ENCODE measurements around the gene ZBTB39. TPM values are rescaled to one million over a fixed set of nuclear protein-coding genes. Genes with fewer than 3 reads are reported as not detected.

Gene ZBTB39
- total RNA-seq, 1 experiment from 2014 or later, result 10.7 TPM

GRCh38 chr12:57048423-57049118, 42.2 kb upstream of the ZBTB39 start:
- H3K36me3 ChIP-seq (ENCODE audit: insufficient read depth, low read length), result no peaks in the 10 kb centered on the region
- no peak overlapping the region for H3K4me2 ChIP-seq (ENCODE audit: low read depth, low read length, poor library complexity, severe bottlenecking)
- no peak overlapping the region for H3K9ac ChIP-seq (ENCODE audit: low read length)
- no peak overlapping the region for H3K4me3 ChIP-seq (ENCODE audit: low read length)
- peaks cover 8% of the 10 kb centered on the region for H3K4me1 ChIP-seq (ENCODE audit: low read length)
- H3K27ac ChIP-seq (ENCODE audit: low read length), result no peak overlapping the region
- H3K9me3 ChIP-seq (ENCODE audit: low read length), result no peaks in the 10 kb centered on the region
- H4K20me1 ChIP-seq (ENCODE audit: insufficient read depth, low read depth, low read length), result no peaks in the 10 kb centered on the region
- H3K79me2 ChIP-seq (ENCODE audit: low read length), result no peaks in the 10 kb centered on the region
- no peak for DNase-seq
- H3K27me3 ChIP-seq (ENCODE audit: low read length), result no peaks in the 10 kb centered on the region
- no peak overlapping the region for H2AFZ ChIP-seq (ENCODE audit: low read length)
- H3K9me2 ChIP-seq (replicated peaks; ENCODE audit: insufficient read depth, low read length), result no peaks in the 10 kb centered on the region

DNA sequence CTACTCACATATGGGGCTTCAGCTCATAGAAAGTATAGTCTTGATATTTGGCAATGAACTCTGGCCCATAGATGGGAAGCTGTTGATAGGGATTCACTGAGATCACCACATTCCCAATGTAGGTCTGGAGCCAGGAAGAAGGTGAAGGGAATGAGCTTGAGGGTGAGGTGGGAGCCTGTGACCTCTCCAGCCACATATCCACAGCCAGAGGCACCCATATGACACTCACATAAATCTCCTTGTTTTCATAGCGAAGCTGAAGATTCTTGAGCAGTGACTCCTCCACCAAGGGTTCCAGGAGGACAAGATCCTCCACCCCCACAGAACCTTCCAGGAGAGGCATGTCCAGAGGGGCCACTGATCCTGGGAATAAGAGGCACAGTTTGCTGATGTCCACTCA, 41.6 kb upstream of the ZBTB39 start:
- no peaks in the 10 kb centered on the region for H3K9me3 ChIP-seq (ENCODE audit: low read length)
- H3K9ac ChIP-seq (ENCODE audit: low read length), result no peak overlapping the region
- no peaks in the 10 kb centered on the region for H3K27me3 ChIP-seq (ENCODE audit: low read length)
- H3K27ac ChIP-seq (ENCODE audit: low read length), result no peak overlapping the region
- H3K4me1 ChIP-seq (ENCODE audit: low read length), result peaks cover 8% of the 10 kb centered on the region
- no peak overlapping the region for H3K4me2 ChIP-seq (ENCODE audit: low read depth, low read length, poor library complexity, severe bottlenecking)
- no peak for DNase-seq
- no peaks in the 10 kb centered on the region for H3K36me3 ChIP-seq (ENCODE audit: insufficient read depth, low read length)
- H3K79me2 ChIP-seq (ENCODE audit: low read length), result no peaks in the 10 kb centered on the region
- H3K4me3 ChIP-seq (ENCODE audit: low read length), result no peak overlapping the region
- H3K9me2 ChIP-seq (replicated peaks; ENCODE audit: insufficient read depth, low read length), result no peaks in the 10 kb centered on the region
- no peak overlapping the region for H2AFZ ChIP-seq (ENCODE audit: low read length)
- H4K20me1 ChIP-seq (ENCODE audit: insufficient read depth, low read depth, low read length), result no peaks in the 10 kb centered on the region

GRCh38 chr12:57046947-57047890, 40.9 kb upstream of the ZBTB39 start:
- no peaks in the 10 kb centered on the region for H3K9me2 ChIP-seq (replicated peaks; ENCODE audit: insufficient read depth, low read length)
- DNase-seq, result no peak
- H3K27me3 ChIP-seq (ENCODE audit: low read length), result no peaks in the 10 kb centered on the region
- H3K4me2 ChIP-seq (ENCODE audit: low read depth, low read length, poor library complexity, severe bottlenecking), result no peak overlapping the region
- H3K9ac ChIP-seq (ENCODE audit: low read length), result no peak overlapping the region
- no peaks in the 10 kb centered on the region for H4K20me1 ChIP-seq (ENCODE audit: insufficient read depth, low read depth, low read length)
- H3K36me3 ChIP-seq (ENCODE audit: insufficient read depth, low read length), result no peaks in the 10 kb centered on the region
- no peak overlapping the region for H3K27ac ChIP-seq (ENCODE audit: low read length)
- peaks cover 8% of the 10 kb centered on the region for H3K4me1 ChIP-seq (ENCODE audit: low read length)
- no peaks in the 10 kb centered on the region for H3K79me2 ChIP-seq (ENCODE audit: low read length)
- no peak overlapping the region for H3K4me3 ChIP-seq (ENCODE audit: low read length)
- H2AFZ ChIP-seq (ENCODE audit: low read length), result no peak overlapping the region
- H3K9me3 ChIP-seq (ENCODE audit: low read length), result no peaks in the 10 kb centered on the region

DNA sequence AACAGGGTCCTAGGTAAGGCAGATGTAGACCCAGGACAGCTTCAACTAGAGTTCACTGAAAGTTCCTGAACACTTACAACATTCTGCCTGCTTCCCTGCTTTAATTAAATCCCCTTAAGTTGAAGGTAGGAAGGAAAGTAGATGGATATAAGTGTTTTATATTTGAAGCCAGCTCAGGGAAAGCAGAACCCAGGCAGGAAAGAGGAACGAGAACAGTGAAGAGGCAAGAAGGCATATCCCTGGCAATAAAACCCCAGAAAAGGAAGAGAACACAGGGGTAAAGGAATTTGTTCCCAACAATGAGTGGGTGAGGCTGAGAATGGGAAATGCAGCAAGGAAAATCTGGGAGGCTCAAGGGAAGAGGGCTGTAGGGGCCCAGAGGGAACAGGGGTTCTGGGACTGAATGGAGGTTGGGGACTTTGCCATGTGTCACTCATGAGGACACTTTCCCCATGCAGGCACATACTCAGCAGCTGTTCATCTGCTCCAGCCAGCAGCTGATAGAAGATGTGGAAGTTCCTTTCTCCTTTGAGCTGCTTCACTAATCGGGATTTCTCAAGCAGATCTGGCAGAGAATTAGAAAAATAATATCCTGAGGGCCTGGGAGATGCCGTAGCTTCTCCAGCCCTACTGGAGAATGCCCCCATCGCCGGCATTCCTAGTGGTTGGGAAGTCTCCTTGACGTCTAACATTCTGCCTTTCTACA, 39.9 kb upstream of the ZBTB39 start:
- Histone ChIP-seq H3K9ac (ENCODE audit: low read length) (no peak overlapping the region), H3K4me2 (ENCODE audit: low read depth, low read length, poor library complexity, severe bottlenecking) (no peak overlapping the region), H3K9me2 (replicated peaks; ENCODE audit: insufficient read depth, low read length) (no peaks in the 10 kb centered on the region), H3K27me3 (ENCODE audit: low read length) (no peaks in the 10 kb centered on the region), H3K4me1 (ENCODE audit: low read length) (peaks cover 8% of the 10 kb centered on the region), H3K4me3 (ENCODE audit: low read length) (no peak overlapping the region), H4K20me1 (ENCODE audit: insufficient read depth, low read depth, low read length) (0 out of 2 replicates have a peak, but pooled peaks cover 3% of the 10 kb centered on the region), H2AFZ (ENCODE audit: low read length) (no peak overlapping the region), H3K9me3 (ENCODE audit: low read length) (no peaks in the 10 kb centered on the region), H3K27ac (ENCODE audit: low read length) (no peak overlapping the region), H3K79me2 (ENCODE audit: low read length) (no peaks in the 10 kb centered on the region), H3K36me3 (ENCODE audit: insufficient read depth, low read length) (no peaks in the 10 kb centered on the region)
- DNase-seq, result no peak

DNA sequence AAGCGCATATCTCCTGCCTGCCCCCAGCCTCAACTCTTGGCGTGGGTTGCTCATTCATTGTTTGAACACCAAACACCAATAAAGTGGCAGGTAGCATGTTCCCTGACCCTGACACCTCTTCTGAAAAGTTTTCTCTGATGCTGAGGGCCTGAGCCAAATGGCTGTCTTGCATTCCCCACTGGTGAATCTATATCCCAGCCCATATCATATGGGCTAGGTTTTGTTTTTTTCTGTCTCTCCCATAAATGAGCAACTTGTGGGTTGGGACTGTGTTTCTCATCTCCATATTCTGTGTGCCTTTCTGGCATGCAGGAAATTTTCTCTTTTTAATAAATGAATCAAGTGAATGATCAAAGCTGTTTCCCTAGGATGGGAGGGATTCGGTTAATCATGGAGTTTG, 38.5 kb upstream of the ZBTB39 start:
- Histone ChIP-seq H3K9ac (ENCODE audit: low read length) (no peak overlapping the region), H3K9me2 (replicated peaks; ENCODE audit: insufficient read depth, low read length) (no peaks in the 10 kb centered on the region), H3K9me3 (ENCODE audit: low read length) (no peaks in the 10 kb centered on the region), H3K27ac (ENCODE audit: low read length) (no peak overlapping the region), H2AFZ (ENCODE audit: low read length) (no peak overlapping the region), H3K4me2 (ENCODE audit: low read depth, low read length, poor library complexity, severe bottlenecking) (no peak overlapping the region), H3K79me2 (ENCODE audit: low read length) (no peaks in the 10 kb centered on the region), H3K36me3 (ENCODE audit: insufficient read depth, low read length) (no peaks in the 10 kb centered on the region), H3K27me3 (ENCODE audit: low read length) (no peaks in the 10 kb centered on the region), H3K4me1 (ENCODE audit: low read length) (peaks cover 8% of the 10 kb centered on the region), H3K4me3 (ENCODE audit: low read length) (no peak overlapping the region), H4K20me1 (ENCODE audit: insufficient read depth, low read depth, low read length) (0 out of 2 replicates have a peak, but pooled peaks cover 4% of the 10 kb centered on the region)
- DNase-seq, result no peak

- Histone ChIP-seq H3K4me1 (ENCODE audit: low read length) (peaks cover 8% of the 10 kb centered on the region), H3K27me3 (ENCODE audit: low read length) (no peaks in the 10 kb centered on the region), H3K9me3 (ENCODE audit: low read length) (no peaks in the 10 kb centered on the region), H3K27ac (ENCODE audit: low read length) (no peak overlapping the region), H3K4me2 (ENCODE audit: low read depth, low read length, poor library complexity, severe bottlenecking) (no peak overlapping the region), H3K4me3 (ENCODE audit: low read length) (no peak overlapping the region), H4K20me1 (ENCODE audit: insufficient read depth, low read depth, low read length) (0 out of 2 replicates have a peak, but pooled peaks cover 4% of the 10 kb centered on the region), H3K79me2 (ENCODE audit: low read length) (no peaks in the 10 kb centered on the region), H3K36me3 (ENCODE audit: insufficient read depth, low read length) (no peaks in the 10 kb centered on the region), H2AFZ (ENCODE audit: low read length) (no peak overlapping the region), H3K9ac (ENCODE audit: low read length) (no peak overlapping the region), H3K9me2 (replicated peaks; ENCODE audit: insufficient read depth, low read length) (no peaks in the 10 kb centered on the region)
- DNase-seq, result no peak
These were observed 38.1 kb upstream of the ZBTB39 start for GRCh38 chr12:57044468-57044867.

GRCh38 chr12:57042695-57043094, 36.3 kb upstream of the ZBTB39 start:
- Histone ChIP-seq H3K27me3 (ENCODE audit: low read length) (no peaks in the 10 kb centered on the region), H2AFZ (ENCODE audit: low read length) (no peak overlapping the region), H3K9ac (ENCODE audit: low read length) (no peak overlapping the region), H4K20me1 (ENCODE audit: insufficient read depth, low read depth, low read length) (0 out of 2 replicates have a peak, but pooled peaks cover 4% of the 10 kb centered on the region), H3K4me3 (ENCODE audit: low read length) (no peak overlapping the region), H3K4me1 (ENCODE audit: low read length) (peaks cover 8% of the 10 kb centered on the region), H3K27ac (ENCODE audit: low read length) (no peak overlapping the region), H3K4me2 (ENCODE audit: low read depth, low read length, poor library complexity, severe bottlenecking) (no peak overlapping the region), H3K79me2 (ENCODE audit: low read length) (no peaks in the 10 kb centered on the region), H3K9me2 (replicated peaks; ENCODE audit: insufficient read depth, low read length) (no peaks in the 10 kb centered on the region), H3K36me3 (ENCODE audit: insufficient read depth, low read length) (no peaks in the 10 kb centered on the region), H3K9me3 (ENCODE audit: low read length) (no peaks in the 10 kb centered on the region)
- DNase-seq, result no peak

- no peaks in the 10 kb centered on the region for H3K9me2 ChIP-seq (replicated peaks; ENCODE audit: insufficient read depth, low read length)
- H3K4me1 ChIP-seq (ENCODE audit: low read length), result no peaks in the 10 kb centered on the region
- H3K27ac ChIP-seq (ENCODE audit: low read length), result no peak overlapping the region
- H3K79me2 ChIP-seq (ENCODE audit: low read length), result no peaks in the 10 kb centered on the region
- no peaks in the 10 kb centered on the region for H3K27me3 ChIP-seq (ENCODE audit: low read length)
- no peak for DNase-seq
- no peaks in the 10 kb centered on the region for H3K9me3 ChIP-seq (ENCODE audit: low read length)
- no peak overlapping the region for H3K4me3 ChIP-seq (ENCODE audit: low read length)
- H4K20me1 ChIP-seq (ENCODE audit: insufficient read depth, low read depth, low read length), result 0 out of 2 replicates have a peak, but pooled peaks cover 4% of the 10 kb centered on the region
- no peaks in the 10 kb centered on the region for H3K36me3 ChIP-seq (ENCODE audit: insufficient read depth, low read length)
- H3K9ac ChIP-seq (ENCODE audit: low read length), result no peak overlapping the region
- no peak overlapping the region for H3K4me2 ChIP-seq (ENCODE audit: low read depth, low read length, poor library complexity, severe bottlenecking)
- H2AFZ ChIP-seq (ENCODE audit: low read length), result no peak overlapping the region
These were observed 34.4 kb upstream of the ZBTB39 start for GRCh38 chr12:57040750-57041149.
